Esophagus squamous epithelium (tissue), 4 donors: ENCODE measurements around the gene GRK7.
"Not testable (repeated sequence)": the region's sequence is repeated elsewhere in the genome, so short reads cannot be mapped to it uniquely, and the experiment has no call there.

Experiments
- CTCF ChIP-seq, 6 experiments: fragments of 450-650 bp in 4 of 6; fragments of 200-600 bp in 2 of 6; sonication (generic) in 2 of 6; IDR thresholded peaks; one replicate each; pipeline ENCODE4 v1.5.1; 2016 to 2019; ENCODE audit warnings: antibody characterized with exemption in 6 of 6, mild to moderate bottlenecking in 4 of 6, moderate library complexity in 4 of 6
- POLR2A ChIP-seq, 4 donors: fragments of 450-650 bp; IDR thresholded peaks; one replicate each; pipeline ENCODE4 v1.6.1; 2017; ENCODE audit warnings: antibody characterized with exemption in 4 of 4, mild to moderate bottlenecking in 4 of 4, moderate library complexity in 3 of 4

GRCh38 chr3:141803538-141803937 lies 40.3 kb downstream of the GRK7 start:
- not testable (repeated sequence) for TF ChIP-seq POLR2A, CTCF (IDR thresholded peaks at IDR 0.05)
